Karpas-422 (cell line): ENCODE measurements around the gene MEGF6. TPM values are rescaled to one million over a fixed set of nuclear protein-coding genes. Genes with fewer than 3 reads are reported as not detected.

Experiments
- DNase-seq: peaks from one replicate; pipeline ENCODE4 v3.0.0-alpha.2; 2015
- H2AFZ ChIP-seq: fragments of 200-600 bp; sonication (generic); 2 replicates; pipeline ENCODE4 v1.6.1; 2014; ENCODE audit warnings: antibody characterized with exemption, low read length, mixed read lengths
- H3K27ac ChIP-seq: fragments of 200-600 bp; sonication (generic); 2 replicates; pipeline ENCODE4 v1.5.1; 2014; ENCODE audit warnings: mild to moderate bottlenecking, low read length, moderate library complexity
- H3K27me3 ChIP-seq: fragments of 200-600 bp; sonication (generic); 2 replicates; pipeline ENCODE4 v1.6.1; 2014; ENCODE audit warnings: low read length, mixed read lengths
- H3K36me3 ChIP-seq: fragments of 200-600 bp; sonication (generic); 2 replicates; pipeline ENCODE4 v1.6.1; 2014; ENCODE audit warnings: low read length, mixed read lengths; ENCODE audit not compliant: insufficient read depth
- H3K4me1 ChIP-seq: fragments of 200-600 bp; sonication (generic); 2 replicates; pipeline ENCODE4 v1.6.1; 2014; ENCODE audit warnings: mild to moderate bottlenecking, low read length, mixed read lengths
- H3K4me2 ChIP-seq: fragments of 200-600 bp; sonication (generic); 2 replicates; pipeline ENCODE4 v1.6.1; 2014; ENCODE audit warnings: low read length, low read depth, mild to moderate bottlenecking; ENCODE audit not compliant: poor library complexity, severe bottlenecking
- H3K4me3 ChIP-seq: fragments of 200-600 bp; sonication (generic); 2 replicates; pipeline ENCODE4 v1.5.1; 2014; ENCODE audit warnings: mild to moderate bottlenecking, antibody characterized with exemption, low read length, mixed read lengths
- H3K79me2 ChIP-seq: fragments of 200-600 bp; sonication (generic); 2 replicates; pipeline ENCODE4 v1.6.1; 2014; ENCODE audit warnings: mild to moderate bottlenecking, low read length, mixed read lengths
- H3K9ac ChIP-seq: fragments of 200-600 bp; sonication (generic); 2 replicates; pipeline ENCODE4 v1.6.0; 2014; ENCODE audit warnings: low read length
- H3K9me2 ChIP-seq: fragments of 200-600 bp; sonication (generic), shearing (Covaris generic); replicated peaks from 2 replicates; pipeline ENCODE4 v1.6.0; 2014; ENCODE audit warnings: mild to moderate bottlenecking, low read length, moderate library complexity; ENCODE audit not compliant: insufficient read depth
- H3K9me3 ChIP-seq: fragments of 300-700, 200-600 bp; sonication (generic); 2 replicates; pipeline ENCODE4 v1.6.1; 2014; ENCODE audit warnings: low read length, mixed read lengths
- H4K20me1 ChIP-seq: fragments of 200-600 bp; sonication (generic); 2 replicates; pipeline ENCODE4 v1.6.1; 2014; ENCODE audit warnings: mild to moderate bottlenecking, antibody characterized with exemption, low read length, low read depth; ENCODE audit not compliant: insufficient read depth
- total RNA-seq: library from RNA; depleted of rRNA; stranded (reverse); fragments of >200 nt; shearing (Covaris generic); gene quantifications from 2 replicates; pipeline ENCODE4 v1.2.3, GENCODE V29; 2014; ENCODE audit warnings: low replicate concordance

MEGF6 gene
- total RNA-seq, 1 experiment from 2014 or later = not detected

DNA sequence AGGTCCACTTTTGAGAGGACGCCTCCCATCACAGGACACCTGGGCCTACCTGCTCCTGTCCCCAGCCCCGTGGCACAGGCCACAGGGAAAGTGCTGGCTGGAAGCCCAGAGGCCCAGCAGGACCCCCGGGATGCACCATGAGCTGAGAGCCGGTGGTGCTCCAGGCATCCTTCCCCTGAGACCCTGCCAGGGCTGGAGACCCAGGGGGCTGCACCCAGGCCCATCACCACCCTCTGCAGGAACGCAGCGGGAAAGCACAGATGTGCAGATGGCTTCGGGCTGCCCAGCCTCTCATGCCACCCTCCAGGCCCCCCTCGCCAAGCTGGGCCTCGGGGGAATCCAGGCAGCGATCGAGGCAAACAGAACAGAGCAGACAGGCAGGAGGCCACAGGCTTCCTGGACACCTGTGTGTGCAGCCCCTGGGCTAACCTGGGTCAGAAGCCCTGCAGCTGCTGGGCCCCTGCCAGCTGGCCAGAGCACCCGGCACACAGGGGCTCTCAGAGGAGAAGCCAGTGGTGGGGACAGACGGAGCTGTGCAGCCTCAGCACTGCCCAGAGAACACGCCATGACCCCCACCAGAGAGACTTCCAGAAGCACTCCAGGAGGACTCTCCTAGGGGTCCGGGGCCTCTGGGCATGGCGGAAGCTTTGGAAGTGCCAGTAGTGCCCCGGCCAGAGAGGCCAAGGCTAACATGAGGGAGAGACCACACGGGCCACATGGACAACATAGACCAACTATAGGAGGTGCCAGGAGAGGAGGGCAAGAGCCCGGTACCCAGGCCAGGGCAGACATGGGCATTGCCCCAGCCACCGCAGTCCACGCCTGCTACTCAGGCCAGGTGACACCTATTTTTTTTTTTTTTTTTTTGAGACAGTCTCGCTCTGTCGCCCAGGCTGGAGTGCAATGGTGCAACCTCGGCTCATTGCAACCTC, 85.5 kb downstream of the MEGF6 start:
- Histone ChIP-seq H3K9ac (no peak overlapping the region), H3K9me3 (no peaks in the 10 kb centered on the region)

DNA sequence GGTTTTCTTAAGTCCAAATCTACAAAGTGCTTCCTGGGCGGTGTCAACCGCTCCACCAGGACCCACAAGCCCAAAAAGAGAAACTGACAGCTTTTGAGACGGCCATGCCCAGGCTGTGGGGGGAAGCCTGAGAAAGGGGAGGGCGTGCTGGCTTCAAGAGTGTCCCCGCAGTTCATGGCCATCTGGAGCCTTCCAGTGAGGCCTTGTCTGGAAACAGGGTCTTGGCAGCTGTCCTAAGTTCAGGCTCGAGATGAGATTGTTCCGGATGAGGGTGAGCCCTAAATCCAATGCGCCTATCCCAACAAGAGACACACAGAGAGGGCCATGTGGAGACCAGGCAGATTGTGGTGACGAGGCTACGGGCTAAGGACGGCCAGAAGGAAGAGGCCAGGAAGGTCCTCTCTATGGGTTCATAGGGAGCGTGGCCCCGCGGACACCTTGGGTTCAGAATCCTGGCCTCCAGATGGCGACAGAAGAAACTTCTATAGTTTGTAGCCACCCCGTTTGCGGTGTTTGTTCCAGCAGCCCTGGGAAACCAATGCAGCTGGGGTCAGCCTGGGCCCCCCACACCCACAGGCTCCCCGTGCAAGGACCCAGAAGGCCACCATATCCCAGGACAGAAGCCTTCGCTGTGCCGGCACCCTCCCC, 86.6 kb downstream of the MEGF6 start:
- Histone ChIP-seq H3K27ac (no peak overlapping the region), H3K9ac (no peak overlapping the region), H3K79me2 (no peaks in the 10 kb centered on the region), H3K4me3 (no peak overlapping the region), H3K4me1 (no peaks in the 10 kb centered on the region), H2AFZ (no peak overlapping the region), H3K36me3 (no peaks in the 10 kb centered on the region), H3K27me3 (no peaks in the 10 kb centered on the region), H4K20me1 (no peaks in the 10 kb centered on the region; the same call in 1 of the 2 replicates), H3K9me2 (no peaks in the 10 kb centered on the region), H3K9me3 (no peaks in the 10 kb centered on the region), H3K4me2 (no peak overlapping the region)
- no peak for DNase-seq

More for the DNA sequence above, 85.5 kb downstream of the MEGF6 start:
- Histone ChIP-seq H3K9me2 (no peaks in the 10 kb centered on the region), H3K4me2 (no peak overlapping the region), H3K4me1 (peaks cover 3% of the 10 kb centered on the region; the same call in 1 of the 2 replicates), H3K79me2 (no peaks in the 10 kb centered on the region), H2AFZ (no peak overlapping the region), H4K20me1 (no peaks in the 10 kb centered on the region; the same call in 1 of the 2 replicates), H3K36me3 (no peaks in the 10 kb centered on the region), H3K27me3 (no peaks in the 10 kb centered on the region), H3K27ac (no peak overlapping the region), H3K4me3 (no peak overlapping the region)
- no peak for DNase-seq

DNA sequence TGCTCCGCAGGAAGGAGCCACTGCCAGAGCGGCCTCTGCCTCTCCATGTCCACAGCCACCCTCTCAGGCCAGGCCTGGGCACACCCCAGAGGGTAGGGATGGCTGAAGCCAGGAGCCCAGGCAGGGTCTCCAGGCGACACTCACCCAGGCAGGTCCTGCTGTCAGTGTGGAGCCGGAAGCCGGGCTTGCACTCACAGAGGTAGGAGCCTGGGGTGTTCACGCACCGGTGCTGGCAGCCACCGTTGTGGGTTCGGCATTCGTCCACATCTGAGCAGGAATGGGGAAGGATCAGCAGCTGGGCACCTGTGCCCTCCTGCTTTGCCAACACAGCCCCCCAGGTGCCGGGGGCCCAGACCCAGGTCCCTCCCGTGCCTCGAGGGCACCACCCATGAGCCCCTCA, 87.3 kb downstream of the MEGF6 start:
- no peak for DNase-seq
- no peak overlapping the region for H3K4me2 ChIP-seq
- no peaks in the 10 kb centered on the region for H3K9me2 ChIP-seq
- H3K4me1 ChIP-seq = no peaks in the 10 kb centered on the region
- no peaks in the 10 kb centered on the region; the same call in 1 of the 2 replicates for H4K20me1 ChIP-seq
- H3K4me3 ChIP-seq = no peak overlapping the region
- H3K36me3 ChIP-seq = no peaks in the 10 kb centered on the region
- no peak overlapping the region for H2AFZ ChIP-seq
- H3K27ac ChIP-seq = no peak overlapping the region
- H3K9ac ChIP-seq = no peak overlapping the region
- H3K27me3 ChIP-seq = no peaks in the 10 kb centered on the region
- no peaks in the 10 kb centered on the region for H3K9me3 ChIP-seq
- no peaks in the 10 kb centered on the region for H3K79me2 ChIP-seq

DNA sequence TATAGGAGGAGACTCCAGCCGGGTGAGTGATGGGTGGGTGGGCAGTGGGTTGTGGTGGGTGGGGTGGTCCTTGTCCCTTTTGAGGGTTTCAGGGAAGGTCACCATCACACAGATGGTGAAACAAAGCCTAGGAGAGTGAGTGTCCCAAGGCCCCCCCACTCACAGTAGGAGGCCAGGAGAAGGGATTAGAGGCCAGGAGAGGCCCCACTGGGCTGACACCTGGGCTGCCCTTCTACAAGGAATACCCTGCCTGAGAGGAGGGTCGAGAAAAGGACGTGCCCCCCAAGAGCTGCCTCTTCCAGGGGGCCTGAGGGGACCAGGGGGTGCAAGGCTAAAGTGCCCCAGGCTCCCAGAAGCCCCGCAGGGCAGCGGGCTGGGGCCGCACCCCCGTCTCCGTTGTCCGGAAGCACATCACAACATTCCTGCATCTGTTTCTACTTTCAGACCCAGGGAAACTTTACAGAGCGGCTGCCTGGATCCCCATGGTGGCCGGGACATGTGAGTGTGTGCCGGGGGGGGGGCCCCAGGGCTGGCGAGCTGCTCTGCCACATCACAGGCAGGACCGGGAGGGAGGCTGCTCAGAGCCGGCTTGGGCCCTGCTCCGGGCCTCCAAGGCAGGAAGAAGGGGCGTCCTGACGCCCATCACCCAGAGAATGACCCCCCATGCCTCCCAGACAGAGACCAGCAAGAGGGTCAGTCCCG, 88.6 kb downstream of the MEGF6 start:
- Histone ChIP-seq H3K36me3 (no peaks in the 10 kb centered on the region), H3K4me3 (no peak overlapping the region), H3K9ac (no peak overlapping the region), H3K9me3 (no peaks in the 10 kb centered on the region), H4K20me1 (no peaks in the 10 kb centered on the region; the same call in 1 of the 2 replicates), H3K79me2 (no peaks in the 10 kb centered on the region), H3K27me3 (no peaks in the 10 kb centered on the region), H2AFZ (no peak overlapping the region), H3K9me2 (no peaks in the 10 kb centered on the region), H3K4me2 (no peak overlapping the region), H3K4me1 (no peaks in the 10 kb centered on the region), H3K27ac (no peak overlapping the region)
- DNase-seq = no peak

DNA sequence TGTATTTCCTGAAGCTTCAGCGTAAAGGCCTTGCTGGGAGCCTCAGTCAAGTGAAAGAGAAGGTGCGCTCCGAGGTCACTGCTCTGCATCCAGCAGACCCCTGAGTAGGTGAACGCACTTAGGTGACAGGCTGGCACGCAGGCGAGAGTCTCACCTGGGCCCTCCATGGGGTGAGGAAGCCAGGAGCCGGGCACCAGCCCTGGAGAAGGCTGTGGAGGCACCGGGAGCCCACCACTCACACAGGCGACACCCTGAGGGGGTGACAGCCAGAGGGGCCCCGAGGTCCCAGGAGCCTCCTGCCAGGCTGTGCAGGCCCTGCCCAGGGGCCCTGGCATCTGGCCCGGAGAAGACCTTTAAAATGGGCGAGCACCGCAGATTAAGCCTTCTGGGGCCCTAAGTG, 89.2 kb downstream of the MEGF6 start:
- Histone ChIP-seq H2AFZ (no peak overlapping the region), H3K9me3 (no peaks in the 10 kb centered on the region), H3K4me1 (no peaks in the 10 kb centered on the region), H4K20me1 (no peaks in the 10 kb centered on the region; the same call in 1 of the 2 replicates), H3K79me2 (no peaks in the 10 kb centered on the region), H3K27ac (no peak overlapping the region), H3K4me2 (no peak overlapping the region), H3K9ac (no peak overlapping the region), H3K9me2 (no peaks in the 10 kb centered on the region), H3K27me3 (no peaks in the 10 kb centered on the region), H3K4me3 (no peak overlapping the region), H3K36me3 (no peaks in the 10 kb centered on the region)
- DNase-seq = no peak

DNA sequence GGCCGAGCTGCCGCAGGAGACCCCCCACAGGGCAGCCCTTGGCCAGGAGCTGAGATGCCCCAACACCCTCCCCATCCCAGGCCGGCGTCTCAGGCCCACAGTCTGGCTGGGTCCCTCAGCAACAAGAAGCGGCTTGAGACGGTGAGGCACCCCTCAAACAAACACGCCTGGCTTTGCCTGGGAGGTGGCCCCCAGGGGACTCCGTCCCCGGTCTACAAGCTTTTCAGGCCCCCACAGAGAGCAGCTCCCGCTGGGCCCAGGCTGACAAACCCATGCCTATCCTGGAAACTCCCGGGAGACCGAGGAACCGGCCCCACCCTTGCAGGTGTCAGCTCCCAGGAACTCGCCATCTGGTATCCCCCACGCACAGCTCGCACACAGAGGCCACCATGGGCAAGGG, 89.9 kb downstream of the MEGF6 start:
- no peaks in the 10 kb centered on the region for H3K9me3 ChIP-seq

DNA sequence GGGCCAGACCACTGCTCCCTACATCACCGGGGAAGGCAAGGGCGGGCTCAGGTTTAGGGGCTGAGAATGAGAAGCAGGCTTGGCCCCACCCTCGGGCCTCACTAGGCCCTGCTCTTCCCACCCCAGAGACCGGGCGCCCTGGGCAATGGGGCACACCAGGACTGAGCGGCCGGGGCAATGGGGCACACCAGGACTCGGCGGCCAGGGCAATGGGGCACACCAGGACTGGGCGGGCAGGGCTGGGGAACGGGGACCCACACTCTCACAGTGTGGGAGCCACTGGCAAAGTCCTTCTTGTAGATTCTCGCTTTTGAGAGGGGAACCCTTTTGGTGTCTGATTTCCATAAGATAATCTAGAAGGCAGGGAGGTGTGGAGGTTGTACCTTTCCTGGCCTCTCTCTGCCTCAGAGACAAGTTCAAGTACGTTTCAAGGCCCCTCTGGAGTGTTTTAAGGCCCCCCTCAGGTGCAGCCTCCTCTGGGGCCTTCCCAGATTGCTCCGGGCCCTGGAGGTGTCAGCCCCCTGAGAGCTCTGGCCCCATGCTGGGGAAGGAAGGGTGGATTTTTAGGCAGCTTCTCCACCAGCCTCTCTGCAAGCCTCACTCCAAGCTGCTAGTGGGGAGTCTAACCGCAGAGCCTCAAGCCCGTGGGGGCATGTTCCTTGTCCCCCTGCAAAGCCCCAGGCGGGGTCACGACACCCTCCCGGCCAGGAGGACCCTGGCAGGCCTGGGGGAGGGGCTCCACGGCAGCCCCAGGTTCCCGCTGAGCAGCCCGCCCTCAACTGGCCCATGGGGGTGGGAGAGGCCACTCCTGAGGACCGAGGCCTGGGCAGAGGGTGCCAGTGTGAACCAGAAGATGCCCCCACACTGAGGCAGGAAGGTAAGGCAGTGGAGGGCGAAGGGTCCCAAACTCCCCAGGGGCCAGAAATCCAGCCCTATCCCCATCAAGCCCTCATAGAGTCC, 90.6 kb downstream of the MEGF6 start:
- Histone ChIP-seq H3K4me3 (no peak overlapping the region), H3K27me3 (no peaks in the 10 kb centered on the region), H3K4me2 (no peak overlapping the region), H3K36me3 (no peaks in the 10 kb centered on the region), H3K9me3 (no peaks in the 10 kb centered on the region), H3K9me2 (no peaks in the 10 kb centered on the region), H4K20me1 (no peaks in the 10 kb centered on the region; the same call in 1 of the 2 replicates), H3K79me2 (no peaks in the 10 kb centered on the region), H3K27ac (no peak overlapping the region), H3K4me1 (no peaks in the 10 kb centered on the region), H3K9ac (no peak overlapping the region), H2AFZ (no peak overlapping the region)
- DNase-seq = peak; percentile 47

More for the DNA sequence above, 89.9 kb downstream of the MEGF6 start:
- no peak overlapping the region for H3K9ac ChIP-seq
- H3K36me3 ChIP-seq = no peaks in the 10 kb centered on the region
- no peak for DNase-seq
- no peaks in the 10 kb centered on the region for H3K79me2 ChIP-seq
- no peaks in the 10 kb centered on the region for H3K4me1 ChIP-seq
- H3K27ac ChIP-seq = no peak overlapping the region
- no peaks in the 10 kb centered on the region; the same call in 1 of the 2 replicates for H4K20me1 ChIP-seq
- H3K4me3 ChIP-seq = no peak overlapping the region
- H3K9me2 ChIP-seq = no peaks in the 10 kb centered on the region
- no peak overlapping the region for H2AFZ ChIP-seq
- H3K27me3 ChIP-seq = no peaks in the 10 kb centered on the region
- no peak overlapping the region for H3K4me2 ChIP-seq
